Measurements from ENCODE around the gene NKAIN2.
"Not testable (repeated sequence)": the region's sequence is repeated elsewhere in the genome, so short reads cannot be mapped to it uniquely, and the experiment has no call there.

The NKAIN2 gene

DNA sequence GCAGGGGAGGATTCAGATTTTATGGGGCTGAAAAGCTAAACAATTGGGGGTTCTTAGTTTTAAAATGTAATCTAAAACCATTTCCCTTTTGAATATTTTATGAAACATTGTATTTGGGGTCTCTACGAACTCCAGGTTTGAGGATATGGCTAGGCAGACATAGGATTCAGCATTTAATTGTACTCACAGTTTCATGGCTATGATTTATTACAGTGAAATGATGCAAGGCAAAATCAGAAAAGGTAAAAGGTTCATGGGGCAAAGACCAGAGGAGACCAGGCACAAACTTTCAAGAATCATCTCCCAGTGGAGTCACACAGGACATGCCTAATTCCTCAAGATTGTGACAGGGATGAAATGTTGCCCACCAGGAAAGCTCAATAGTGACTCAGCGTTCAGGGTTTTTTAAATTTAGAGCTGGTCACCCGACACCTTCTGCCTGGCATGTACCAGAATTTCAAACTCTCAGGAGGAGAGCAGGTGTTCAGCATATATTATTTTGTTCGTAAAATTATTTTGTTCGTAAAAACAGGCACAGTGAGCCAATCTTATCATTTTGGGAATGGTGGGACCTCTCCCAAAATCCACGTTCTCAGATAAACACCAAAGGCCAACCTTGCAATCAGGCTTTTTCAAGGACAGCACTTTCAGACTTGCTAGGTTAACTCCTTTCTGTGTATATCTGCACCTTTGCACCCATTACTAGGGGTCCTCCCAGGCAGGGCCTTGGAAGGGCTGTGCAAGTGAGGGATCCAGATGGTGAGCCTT lies 270.3 kb downstream of the NKAIN2 start:
- no peak for DNase-seq (ENCODE audit: low read depth in 2 of 2, low spot score in 1 of 2)

GRCh38 chr6:124074606-124075005 lies 270.9 kb downstream of the NKAIN2 start:
- no peak for DNase-seq (ENCODE audit: low read depth in 2 of 2, low spot score in 1 of 2)

- DNase-seq (ENCODE audit: low read depth in 2 of 2, low spot score in 1 of 2): no peak
These were observed 272.8 kb downstream of the NKAIN2 start for GRCh38 chr6:124076336-124077048.

GRCh38 chr6:124078169-124078568 lies 274.5 kb downstream of the NKAIN2 start:
- no peak for DNase-seq (ENCODE audit: low read depth in 2 of 2, low spot score in 1 of 2)

DNA sequence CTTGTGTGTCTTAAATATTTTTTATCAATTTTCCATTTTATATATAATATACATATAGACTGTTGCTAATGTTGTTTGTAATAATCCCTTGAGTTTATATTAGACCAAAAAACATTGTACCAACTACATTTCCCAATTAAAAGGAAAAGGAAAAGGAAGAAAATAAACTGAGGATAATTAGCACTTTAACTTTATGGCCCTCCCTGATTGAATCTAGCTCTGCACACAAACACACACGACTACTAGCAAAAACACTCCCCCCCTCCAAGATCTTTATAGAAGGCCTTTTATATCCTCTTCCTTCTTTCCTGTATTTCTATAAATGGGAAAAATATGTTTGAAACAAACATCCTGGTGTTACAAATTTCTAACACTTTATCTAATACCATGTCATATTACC lies 276.8 kb downstream of the NKAIN2 start:
- DNase-seq (ENCODE audit: low read depth in 2 of 2, low spot score in 1 of 2): no peak

DNA sequence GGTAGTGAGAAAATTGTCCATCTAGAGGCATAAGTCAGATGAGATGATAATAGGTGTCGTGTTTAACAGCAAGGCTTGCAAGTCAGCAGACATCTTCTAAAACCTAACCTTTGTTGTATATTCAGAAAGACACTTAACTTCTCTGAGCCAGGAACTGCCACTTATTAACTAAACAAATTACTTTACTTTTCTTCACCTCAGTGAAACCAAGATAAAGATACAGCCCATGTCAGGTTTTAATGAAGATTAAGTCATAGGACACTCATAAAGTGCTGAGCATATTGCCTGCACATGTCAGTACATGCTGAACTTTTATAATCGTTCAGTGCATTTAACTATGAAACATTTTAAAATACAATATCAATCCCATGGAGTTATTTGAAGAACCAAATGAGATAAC lies 286.8 kb downstream of the NKAIN2 start:
- no peak for DNase-seq (ENCODE audit: low read depth in 2 of 2, low spot score in 1 of 2)

DNA sequence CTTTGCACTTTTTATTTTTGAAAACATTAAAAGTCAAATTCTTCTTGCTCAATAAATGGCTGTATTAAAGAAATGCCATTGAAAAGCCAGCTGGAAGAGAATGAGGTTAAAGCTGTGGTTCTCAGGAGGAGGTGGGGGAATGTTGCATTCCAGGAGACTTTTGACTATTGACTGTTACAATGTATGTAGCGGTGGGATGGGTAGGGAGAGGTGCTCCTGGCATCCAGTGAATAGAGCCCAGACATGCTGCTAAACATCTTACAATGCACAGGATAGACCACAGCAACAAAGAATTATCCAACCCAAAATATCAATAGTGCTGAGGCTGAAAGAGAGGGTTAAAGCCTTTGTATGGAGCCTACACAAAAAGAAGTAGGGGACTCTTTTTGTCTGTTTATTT lies 295.9 kb downstream of the NKAIN2 start:
- no peak for DNase-seq (ENCODE audit: low read depth in 2 of 2, low spot score in 1 of 2)

DNA sequence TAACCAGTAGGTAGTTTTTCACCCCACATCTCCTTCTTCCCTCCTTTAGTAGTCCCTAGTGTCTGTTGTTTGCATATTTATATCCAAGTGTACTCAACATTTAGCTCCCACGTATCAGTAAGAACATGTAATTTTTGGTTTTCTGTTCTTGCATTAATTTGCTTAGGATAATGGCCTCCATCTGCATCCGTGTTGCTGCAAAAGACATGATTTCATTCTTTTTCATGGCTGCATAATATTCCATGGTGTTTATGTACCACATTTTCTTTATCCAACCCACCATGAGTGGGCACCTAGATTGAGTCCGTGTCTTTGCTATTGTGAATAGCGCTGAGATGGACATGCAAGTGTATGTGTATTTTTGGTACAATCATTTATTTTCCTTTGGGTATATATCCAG lies 306.8 kb downstream of the NKAIN2 start:
- DNase-seq (ENCODE audit: low read depth in 2 of 2, low spot score in 1 of 2): no peak

GRCh38 chr6:124119596-124119995 lies 315.9 kb downstream of the NKAIN2 start:
- no peak for DNase-seq (ENCODE audit: low read depth in 2 of 2, low spot score in 1 of 2)

DNA sequence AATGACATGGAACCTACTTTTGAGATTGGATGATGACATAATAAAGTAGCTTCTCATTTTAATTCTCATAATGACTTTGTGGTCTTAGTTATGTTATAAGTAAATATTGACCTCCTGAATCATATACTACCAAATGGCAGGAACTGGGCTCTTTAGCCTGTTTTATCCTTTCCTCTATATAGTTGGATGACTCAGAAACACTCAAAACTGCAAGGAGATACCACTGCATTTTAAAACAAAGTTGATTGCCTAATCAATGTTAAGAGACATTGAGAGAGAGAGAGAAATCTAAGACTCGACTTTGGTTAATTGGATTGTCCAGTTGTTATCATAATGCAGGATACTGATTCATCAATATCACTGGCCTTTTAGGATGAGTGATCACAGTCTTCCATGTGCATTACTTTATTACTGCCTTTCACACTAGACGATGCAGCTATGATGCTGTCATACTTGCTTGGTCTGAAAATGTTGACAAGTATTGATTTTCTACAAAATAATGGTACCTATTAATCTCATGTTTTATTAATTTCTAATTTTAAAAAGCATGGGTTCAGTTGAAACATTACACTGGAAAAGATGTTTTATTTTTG lies 320.0 kb downstream of the NKAIN2 start:
- no peak for DNase-seq (ENCODE audit: low read depth in 2 of 2, low spot score in 1 of 2)

DNA sequence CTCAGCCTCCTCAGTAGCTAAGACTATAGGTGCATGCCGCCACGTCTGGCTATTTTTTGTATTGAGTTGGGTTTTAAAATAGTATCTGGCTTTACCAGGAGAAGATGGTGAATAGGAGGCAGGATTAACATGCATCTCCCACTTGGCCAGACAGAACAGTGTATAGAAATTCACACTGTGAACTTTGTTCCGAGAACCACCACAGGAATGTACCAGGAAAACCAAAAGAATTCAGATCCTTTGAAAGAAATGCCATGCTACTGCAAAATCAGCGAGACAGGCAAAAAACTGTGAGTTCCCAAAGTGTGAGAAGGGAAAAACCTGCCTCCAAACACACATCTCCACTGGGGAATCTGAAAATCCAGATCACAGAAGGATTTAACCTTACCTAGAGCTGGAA lies 327.6 kb downstream of the NKAIN2 start:
- no peak for DNase-seq (ENCODE audit: low read depth in 2 of 2, low spot score in 1 of 2)

DNA sequence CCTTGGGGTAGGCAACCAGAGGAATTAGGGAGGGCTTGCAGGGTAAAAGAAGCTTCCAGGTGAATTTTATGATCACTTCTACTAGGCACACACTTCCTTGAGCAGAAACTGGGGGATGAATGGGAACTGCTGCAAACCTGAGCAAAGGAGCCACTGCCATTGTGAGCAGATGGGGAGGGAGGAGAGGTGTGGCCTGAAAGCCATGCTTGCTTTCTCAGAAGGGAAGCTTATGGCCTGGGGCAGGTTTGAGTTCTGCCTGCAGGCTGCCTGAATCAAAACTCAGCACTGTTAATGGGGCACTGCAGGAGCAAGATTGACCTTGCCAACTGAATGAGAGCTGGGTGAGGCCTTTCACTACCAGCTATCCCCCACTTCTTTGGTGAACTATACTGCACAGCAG lies 328.1 kb downstream of the NKAIN2 start:
- no peak for DNase-seq (ENCODE audit: low read depth in 2 of 2, low spot score in 1 of 2)

DNA sequence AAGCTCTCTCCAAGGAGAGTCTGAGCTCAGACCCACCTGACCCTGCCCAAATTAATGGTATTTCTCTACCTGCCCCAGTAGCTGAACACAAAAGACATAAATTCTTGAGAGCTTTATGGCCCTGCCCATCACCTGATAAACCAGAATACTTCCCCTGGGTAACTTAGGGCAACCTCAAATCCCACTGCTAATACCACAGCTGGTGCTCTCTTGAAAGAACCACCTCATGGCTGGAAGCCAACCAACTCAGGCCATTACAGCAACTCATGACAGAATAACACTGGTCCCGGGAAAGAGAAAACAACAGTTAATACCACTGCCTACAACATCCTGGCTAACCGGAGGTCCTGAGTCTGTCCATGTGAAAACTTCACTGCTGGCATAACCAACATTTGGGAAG lies 328.6 kb downstream of the NKAIN2 start:
- DNase-seq (ENCODE audit: low read depth in 2 of 2, low spot score in 1 of 2): no peak

GRCh38 chr6:124142852-124143251 lies 339.2 kb downstream of the NKAIN2 start:
- no peak for DNase-seq (ENCODE audit: low read depth in 2 of 2, low spot score in 1 of 2)

GRCh38 chr6:124143435-124143834 lies 339.8 kb downstream of the NKAIN2 start:
- DNase-seq (ENCODE audit: low read depth in 2 of 2, low spot score in 1 of 2): no peak

GRCh38 chr6:124147621-124148020 lies 344.0 kb downstream of the NKAIN2 start:
- no peak for DNase-seq (ENCODE audit: low read depth in 2 of 2, low spot score in 1 of 2)

DNA sequence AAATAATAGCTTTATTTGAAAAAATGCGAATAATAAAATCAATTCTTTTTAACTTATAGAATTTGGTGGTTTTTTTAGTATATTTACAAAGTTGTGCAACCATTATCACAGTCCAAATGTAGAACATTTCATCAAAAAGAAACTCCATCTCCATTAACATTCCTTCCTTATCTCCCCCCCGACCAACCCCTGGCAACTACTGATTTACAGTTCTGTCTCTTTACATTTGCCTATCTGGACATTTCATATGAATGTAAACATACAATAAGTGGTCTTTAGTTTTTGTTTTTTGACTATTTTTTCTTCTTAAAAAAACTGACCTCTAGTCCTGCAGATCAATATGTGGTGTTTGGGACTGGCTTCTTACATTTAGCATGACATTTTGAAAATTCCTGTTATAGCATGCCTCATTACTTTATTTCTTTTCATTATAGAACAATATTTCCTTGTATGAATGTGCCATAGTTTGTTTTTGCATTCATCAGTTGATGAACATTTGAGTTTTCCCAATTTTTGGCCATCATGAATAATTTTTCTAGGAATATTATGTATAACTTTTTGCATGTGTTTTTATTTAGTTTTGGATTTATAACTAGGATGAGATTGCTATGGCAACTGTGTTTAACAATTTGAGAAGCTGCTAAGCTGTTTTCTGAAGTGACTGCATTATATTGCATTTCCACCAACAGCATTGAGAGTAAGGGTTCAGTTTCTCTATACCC lies 344.7 kb downstream of the NKAIN2 start:
- no peak for DNase-seq (ENCODE audit: low read depth in 2 of 2, low spot score in 1 of 2)

DNA sequence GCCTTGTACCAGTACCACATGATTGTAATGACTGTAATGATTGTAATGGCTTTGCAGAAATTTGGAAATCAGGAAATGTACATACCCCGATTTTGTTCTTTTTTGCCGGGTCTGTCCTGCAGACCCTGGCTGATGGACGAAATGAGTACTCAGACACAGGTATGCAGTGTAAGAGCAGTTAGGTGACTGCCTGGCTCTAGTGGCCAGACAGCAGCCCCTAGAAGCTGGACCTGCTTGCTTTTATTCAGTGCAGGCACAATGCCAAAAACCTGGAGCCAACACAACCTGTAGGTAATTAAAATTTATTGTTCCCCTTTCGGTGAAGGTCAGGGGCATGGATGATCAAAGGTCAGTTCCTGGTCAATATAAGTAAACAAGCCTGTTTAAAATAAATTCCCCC lies 346.0 kb downstream of the NKAIN2 start:
- DNase-seq (ENCODE audit: low read depth in 2 of 2, low spot score in 1 of 2): no peak

- DNase-seq (ENCODE audit: low read depth in 2 of 2, low spot score in 1 of 2): no peak
These were observed 354.4 kb downstream of the NKAIN2 start for GRCh38 chr6:124158024-124158423.

DNA sequence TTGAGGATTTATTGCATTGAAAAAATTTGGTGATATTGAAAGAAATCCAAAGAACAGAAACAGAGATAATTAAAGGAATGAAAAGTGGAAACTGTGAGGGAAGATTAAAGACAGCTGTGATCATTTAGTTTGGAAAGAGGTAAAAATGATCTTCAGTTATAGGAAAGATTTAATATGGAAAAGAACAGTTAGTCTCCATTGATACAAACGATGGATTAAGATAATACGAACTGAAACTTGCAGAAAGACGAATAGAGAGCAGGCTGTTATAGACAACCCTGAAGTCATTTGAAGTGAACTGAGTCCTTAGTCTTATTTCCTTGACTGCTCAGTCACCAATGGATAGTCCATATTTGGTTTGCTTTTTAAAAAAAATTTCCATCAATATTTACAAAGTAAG lies 360.0 kb downstream of the NKAIN2 start:
- no peak for DNase-seq (ENCODE audit: low read depth in 2 of 2, low spot score in 1 of 2)

DNA sequence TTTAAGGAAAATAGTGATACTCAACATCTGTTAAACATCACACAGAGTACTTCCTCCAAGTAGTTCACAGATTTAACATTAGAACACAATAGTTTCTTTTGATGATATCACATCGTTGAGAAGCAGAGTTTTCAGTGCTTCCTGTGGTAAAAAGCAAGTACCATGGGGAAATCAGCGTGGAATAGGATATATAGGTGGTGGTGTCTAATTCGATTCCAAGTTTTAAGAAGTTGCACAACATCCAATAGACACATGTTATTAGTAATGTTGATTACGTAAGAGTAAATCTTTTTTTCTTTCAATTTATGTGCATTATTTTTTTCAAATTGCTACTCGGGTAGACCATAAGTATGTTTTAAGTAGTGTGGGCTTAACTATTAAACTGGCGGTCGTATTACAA lies 360.7 kb downstream of the NKAIN2 start:
- DNase-seq (ENCODE audit: low read depth in 2 of 2, low spot score in 1 of 2): no peak

GRCh38 chr6:124167249-124167648 lies 363.6 kb downstream of the NKAIN2 start:
- not testable (repeated sequence) for DNase-seq (ENCODE audit: low read depth in 2 of 2, low spot score in 1 of 2)
